Sigmoid colon (tissue), 4 donors: ENCODE data around the gene LRIT2.

Experiments
- CTCF ChIP-seq, 4 experiments: fragments of 450-650 bp in 3 of 4; fragments of 200-600 bp in 1 of 4; IDR thresholded peaks; one replicate each; pipeline ENCODE4 v1.5.1; 2016 to 2019; ENCODE audit warnings: antibody characterized with exemption in 4 of 4, mild to moderate bottlenecking in 3 of 4, moderate library complexity in 2 of 4
- EP300 ChIP-seq, 4 donors: sonication (generic); formaldehyde crosslinking; IDR thresholded peaks; one replicate each; pipeline ENCODE4 v1.6.1; 2017; ENCODE audit warnings: antibody characterized with exemption in 4 of 4
- POLR2A ChIP-seq, 2 donors: fragments of 450-650 bp; IDR thresholded peaks; one replicate each; pipeline ENCODE4 v1.6.1; 2016; ENCODE audit warnings: antibody characterized with exemption in 2 of 2, mild to moderate bottlenecking in 2 of 2, moderate library complexity in 2 of 2
- POLR2AphosphoS5 ChIP-seq, 4 donors: sonication (generic); formaldehyde crosslinking; IDR thresholded peaks; one replicate each; pipeline ENCODE4 v1.6.1; 2017; ENCODE audit warnings: antibody characterized with exemption in 4 of 4

- no peak for TF ChIP-seq CTCF (IDR thresholded peaks at IDR 0.05)
- TF ChIP-seq POLR2A (IDR thresholded peaks at IDR 0.05) = no peak
- TF ChIP-seq POLR2AphosphoS5 (IDR thresholded peaks at IDR 0.05) = no peak
- no peak for TF ChIP-seq EP300 (IDR thresholded peaks at IDR 0.05)
Measured at GRCh38 chr10:84230359-84230758, 5.0 kb upstream of the LRIT2 start.
